T-cell (primary cell): Measurements from ENCODE around the gene CALD1. TPM values are rescaled to one million over a fixed set of nuclear protein-coding genes. Genes with fewer than 3 reads are reported as not detected.

ENCODE experiments used
- ATAC-seq, 4 experiments: fragments of 200-7000 bp in 3 of 4; fragments of 150-1000 bp in 1 of 4; cut with Tn5 transposase; replicated peaks in 1 of 4; 1 replicate in 3 of 4; 2 replicates in 1 of 4; pipeline ENCODE4 v1.10.0; 2021; ENCODE audit warnings: moderate library complexity in 3 of 4, mild to moderate bottlenecking in 2 of 4, moderate number of reproducible peaks in 1 of 4
- CTCF ChIA-PET, 2 donors: fragments of 300-600 bp; sonication (Branson Sonifier 250); formaldehyde crosslinking; loops; one replicate each; lab custom pipeline; 2022; ENCODE audit warnings: antibody characterized with exemption in 2 of 2; lab: Charles Lee
- POLR2A ChIA-PET, 2 donors: fragments of 300-600 bp; sonication (Branson Sonifier 250); formaldehyde crosslinking; loops; one replicate each; lab custom pipeline; 2022; ENCODE audit warnings: antibody characterized with exemption in 2 of 2; lab: Charles Lee
- DNase-seq, 35 experiments: peaks; one replicate each; pipeline versions ENCODE4 v3.0.0 to v3.0.0-alpha.2; 2013 to 2023
- H3K27ac ChIP-seq: one replicate; pipeline ENCODE4 v1.5.1; 2013; ENCODE audit warnings: low read length
- H3K27me3 ChIP-seq, 2 experiments: replicated peaks in 1 of 2; 1 replicate in 1 of 2; 2 replicates in 1 of 2; pipeline versions ENCODE4 v1.6.1 to v1.7.0; 2013; ENCODE audit warnings: low read length in 1 of 2, mixed read lengths in 1 of 2; ENCODE audit not compliant: control insufficient read depth in 2 of 2, insufficient read depth in 2 of 2; ENCODE audit errors: extremely low read depth in 1 of 2
- H3K36me3 ChIP-seq, 2 donors: 1 replicate in 1 of 2; 2 replicates in 1 of 2; pipeline versions ENCODE4 v1.6.1 to v1.7.0; 2013; ENCODE audit warnings: low read length in 1 of 2; ENCODE audit not compliant: control insufficient read depth in 2 of 2, insufficient read depth in 1 of 2; ENCODE audit errors: extremely low read depth in 1 of 2
- H3K4me1 ChIP-seq, 2 experiments: 1 replicate in 1 of 2; 2 replicates in 1 of 2; pipeline versions ENCODE4 v1.6.1 to v1.7.0; 2013; ENCODE audit warnings: low read length in 2 of 2, mixed read lengths in 1 of 2; ENCODE audit not compliant: insufficient read depth in 2 of 2, control insufficient read depth in 1 of 2; ENCODE audit errors: extremely low read depth in 1 of 2
- H3K4me3 ChIP-seq, 2 donors: 1 replicate in 1 of 2; 2 replicates in 1 of 2; pipeline versions ENCODE4 v1.5.1 to v1.7.0; 2013; ENCODE audit warnings: mild to moderate bottlenecking in 2 of 2, low read length in 1 of 2, moderate library complexity in 1 of 2; ENCODE audit not compliant: control insufficient read depth in 1 of 2; ENCODE audit errors: extremely low read depth in 1 of 2
- H3K9me3 ChIP-seq: 2 replicates; pipeline ENCODE4 v1.7.0; 2013
- H3K27ac Mint-ChIP-seq, 2 donors: one replicate each; pipeline ENCODE4 v1.8.0; 2020 to 2021; ENCODE audit warnings: mild to moderate bottlenecking in 2 of 2, mixed read lengths in 2 of 2
- H3K27me3 Mint-ChIP-seq, 2 donors: one replicate each; pipeline ENCODE4 v1.8.0; 2021 to 2022; ENCODE audit warnings: mixed read lengths in 2 of 2
- H3K36me3 Mint-ChIP-seq: one replicate; pipeline ENCODE4 v1.8.0; 2021; ENCODE audit warnings: mixed read lengths
- H3K4me1 Mint-ChIP-seq, 3 donors: one replicate each; pipeline ENCODE4 v1.8.0; 2020 to 2022; ENCODE audit warnings: mixed read lengths in 3 of 3, mild to moderate bottlenecking in 1 of 3
- H3K4me3 Mint-ChIP-seq, 3 donors: one replicate each; pipeline ENCODE4 v1.8.0; 2020 to 2022; ENCODE audit warnings: mild to moderate bottlenecking in 3 of 3, mixed read lengths in 3 of 3, moderate library complexity in 3 of 3
- H3K9me3 Mint-ChIP-seq, 3 donors: one replicate each; pipeline ENCODE4 v1.8.0; 2020 to 2022; ENCODE audit warnings: mixed read lengths in 3 of 3
- WGBS: methylation state at CpG from one replicate; pipeline ENCODE4 v1.1.5; 2013; ENCODE audit warnings: missing lambda C conversion rate; ENCODE audit not compliant: insufficient coverage; 5-methylcytosine and 5-hydroxymethylcytosine counted together
- total RNA-seq, 35 experiments: library from RNA in 6 of 35; stranded (reverse) in 6 of 35; fragments of 120-200 nt in 1 of 35; gene quantifications; one replicate each; pipeline versions ENCODE4 v1.2.1 to v1.2.4 and lab custom pipeline; 2013 to 2026

The CALD1 gene
- total RNA-seq, 5 donors from 2014 or later (not counting 1 experiment from before 2014, with no cell fraction given), result 0.95 to 2.4 (median 1.4) TPM; not detected in 1

GRCh38 chr7:134927076-134927475 is 147.6 kb downstream of the CALD1 start:
- ATAC-seq (no peak), DNase-seq (no peak)
- H3K9me3 Mint-ChIP-seq, result no peaks in the 10 kb centered on the region
- H3K27ac ChIP-seq, result no peak overlapping the region
- no peak overlapping the region for H3K27ac Mint-ChIP-seq
- H3K9me3 ChIP-seq, result no peaks in the 10 kb centered on the region
- no peaks in the 10 kb centered on the region for H3K4me1 Mint-ChIP-seq
- ChIA-PET CTCF (interaction anchor here (0.7 to 1.0 kb wide), 2 partner anchors 38 to 281 kb away, joined by 3 to 4 read pairs; no protein-coding TSS in a partner anchor), POLR2A (interaction anchor here (0.7 kb wide), 2 partner anchors 13 to 389 kb away, joined by 4 to 7 read pairs; no protein-coding TSS in a partner anchor)
- no peaks in the 10 kb centered on the region for H3K4me1 ChIP-seq
- no CpG with 5 or more reads among the region's 2 CpGs for WGBS
- H3K36me3 Mint-ChIP-seq, result no peaks in the 10 kb centered on the region
- H3K4me3 ChIP-seq, result no peak overlapping the region
- no peaks in the 10 kb centered on the region for H3K27me3 ChIP-seq
- H3K27me3 Mint-ChIP-seq, result no peaks in the 10 kb centered on the region
- H3K4me3 Mint-ChIP-seq, result no peak overlapping the region
- no peaks in the 10 kb centered on the region for H3K36me3 ChIP-seq

GRCh38 chr7:134927723-134928122 is 148.3 kb downstream of the CALD1 start:
- no peak overlapping the region for H3K4me3 Mint-ChIP-seq
- ChIA-PET POLR2A (interaction anchor here (0.7 kb wide), 2 partner anchors 13 to 390 kb away, joined by 4 to 7 read pairs; no protein-coding TSS in a partner anchor), CTCF (interaction anchor here in 1 of 2 donors (0.6 kb wide), 1 partner anchor 171 kb away, joined by 4 read pairs; no protein-coding TSS in a partner anchor)
- no peaks in the 10 kb centered on the region for H3K9me3 Mint-ChIP-seq
- Histone ChIP-seq H3K36me3 (no peaks in the 10 kb centered on the region), H3K4me1 (no peaks in the 10 kb centered on the region), H3K27me3 (no peaks in the 10 kb centered on the region), H3K9me3 (no peaks in the 10 kb centered on the region), H3K27ac (no peak overlapping the region), H3K4me3 (no peak overlapping the region)
- no peak overlapping the region for H3K27ac Mint-ChIP-seq
- WGBS, result no CpG with 5 or more reads among the region's 3 CpGs
- H3K27me3 Mint-ChIP-seq, result no peaks in the 10 kb centered on the region
- ATAC-seq (no peak), DNase-seq (no peak)
- no peaks in the 10 kb centered on the region for H3K36me3 Mint-ChIP-seq
- peaks cover under 1% of the 10 kb centered on the region in 3 donors for H3K4me1 Mint-ChIP-seq

DNA sequence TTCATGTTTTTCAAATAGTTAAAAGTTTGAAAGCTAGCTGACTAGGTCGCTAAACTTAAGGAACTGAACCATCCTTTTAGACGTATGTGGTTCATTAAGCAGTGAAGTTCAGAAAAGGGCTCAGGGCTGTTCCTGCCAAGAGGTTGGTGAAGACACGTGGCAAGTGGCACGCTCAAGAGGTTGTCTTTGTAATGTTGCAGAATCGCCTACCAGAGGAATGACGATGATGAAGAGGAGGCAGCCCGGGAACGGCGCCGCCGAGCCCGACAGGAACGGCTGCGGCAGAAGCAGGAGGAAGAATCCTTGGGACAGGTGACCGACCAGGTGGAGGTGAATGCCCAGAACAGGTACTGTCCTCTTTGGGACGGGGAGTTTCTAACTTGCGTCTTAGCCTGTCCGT is 149.1 kb downstream of the CALD1 start:
- Mint-ChIP-seq H3K27ac (no peak overlapping the region), H3K9me3 (no peaks in the 10 kb centered on the region), H3K4me1 (peaks cover 7 to 9% (median 8%) of the 10 kb centered on the region in 3 donors), H3K27me3 (no peaks in the 10 kb centered on the region), H3K36me3 (no peaks in the 10 kb centered on the region), H3K4me3 (no peak overlapping the region)
- ChIA-PET CTCF (interaction anchor here in 1 of 2 donors (0.7 kb wide), 1 partner anchor 9 kb away, joined by 9 read pairs; no protein-coding TSS in a partner anchor), POLR2A (no interaction called here)
- ATAC-seq (no peak), DNase-seq (no peak)
- no peaks in the 10 kb centered on the region for H3K36me3 ChIP-seq
- no peak overlapping the region for H3K4me3 ChIP-seq
- H3K4me1 ChIP-seq, result no peaks in the 10 kb centered on the region
- no peak overlapping the region for H3K27ac ChIP-seq
- WGBS, result 94% methylated on average over 18 of the region's 18 CpGs
- H3K9me3 ChIP-seq, result no peaks in the 10 kb centered on the region
- H3K27me3 ChIP-seq, result no peaks in the 10 kb centered on the region

GRCh38 chr7:134931487-134931886 is 152.1 kb downstream of the CALD1 start:
- no peaks in the 10 kb centered on the region for H3K4me1 ChIP-seq
- H3K4me3 ChIP-seq, result no peak overlapping the region
- no peaks in the 10 kb centered on the region for H3K36me3 ChIP-seq
- peaks cover 7 to 14% (median 11%) of the 10 kb centered on the region in 3 donors for H3K4me1 Mint-ChIP-seq
- H3K9me3 ChIP-seq, result no peaks in the 10 kb centered on the region
- H3K4me3 Mint-ChIP-seq, result no peak overlapping the region
- H3K27ac ChIP-seq, result no peak overlapping the region
- ChIA-PET POLR2A (no interaction called here), CTCF (no interaction called here)
- ATAC-seq (no peak), DNase-seq (no peak)
- no peaks in the 10 kb centered on the region for H3K27me3 Mint-ChIP-seq
- H3K27me3 ChIP-seq, result no peaks in the 10 kb centered on the region
- H3K36me3 Mint-ChIP-seq, result no peaks in the 10 kb centered on the region
- 83% methylated on average over 1 of the region's 1 CpG for WGBS
- H3K27ac Mint-ChIP-seq, result no peak overlapping the region
- H3K9me3 Mint-ChIP-seq, result no peaks in the 10 kb centered on the region

GRCh38 chr7:134932707-134933370 is 153.4 kb downstream of the CALD1 start:
- Histone ChIP-seq H3K9me3 (no peaks in the 10 kb centered on the region), H3K36me3 (no peaks in the 10 kb centered on the region), H3K27me3 (no peaks in the 10 kb centered on the region), H3K4me1 (no peaks in the 10 kb centered on the region), H3K4me3 (no peak overlapping the region), H3K27ac (no peak overlapping the region)
- Mint-ChIP-seq H3K9me3 (no peaks in the 10 kb centered on the region), H3K4me3 (peak overlapping the region; percentile 11 to 32 (median 32)), H3K36me3 (no peaks in the 10 kb centered on the region), H3K27ac (peak overlapping the region in 1 of 2 donors; percentile 18), H3K4me1 (peaks cover 7 to 14% (median 11%) of the 10 kb centered on the region in 3 donors), H3K27me3 (no peaks in the 10 kb centered on the region)
- CTCF ChIA-PET, result no interaction called here
- WGBS, result 63% methylated on average over 9 of the region's 17 CpGs
- ATAC-seq, result no peak
- no peak for DNase-seq
- POLR2A ChIA-PET, result no interaction called here

DNA sequence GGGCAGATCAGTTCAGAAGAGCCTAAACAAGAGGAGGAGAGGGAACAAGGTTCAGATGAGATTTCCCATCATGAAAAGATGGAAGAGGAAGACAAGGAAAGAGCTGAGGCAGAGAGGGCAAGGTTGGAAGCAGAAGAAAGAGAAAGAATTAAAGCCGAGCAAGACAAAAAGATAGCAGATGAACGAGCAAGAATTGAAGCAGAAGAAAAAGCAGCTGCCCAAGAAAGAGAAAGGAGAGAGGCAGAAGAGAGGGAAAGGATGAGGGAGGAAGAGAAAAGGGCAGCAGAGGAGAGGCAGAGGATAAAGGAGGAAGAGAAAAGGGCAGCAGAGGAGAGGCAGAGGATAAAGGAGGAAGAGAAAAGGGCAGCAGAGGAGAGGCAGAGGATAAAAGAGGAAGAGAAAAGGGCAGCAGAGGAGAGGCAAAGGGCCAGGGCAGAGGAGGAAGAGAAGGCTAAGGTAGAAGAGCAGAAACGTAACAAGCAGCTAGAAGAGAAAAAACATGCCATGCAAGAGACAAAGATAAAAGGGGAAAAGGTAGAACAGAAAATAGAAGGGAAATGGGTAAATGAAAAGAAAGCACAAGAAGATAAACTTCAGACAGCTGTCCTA is 154.1 kb downstream of the CALD1 start:
- Mint-ChIP-seq H3K4me3 (peak overlapping the region in 2 of 3 donors; percentile 32), H3K27ac (peak overlapping the region in 1 of 2 donors; percentile 18), H3K9me3 (no peaks in the 10 kb centered on the region), H3K36me3 (no peaks in the 10 kb centered on the region), H3K4me1 (peaks cover 7 to 14% (median 11%) of the 10 kb centered on the region in 3 donors), H3K27me3 (no peaks in the 10 kb centered on the region)
- ChIA-PET CTCF (no interaction called here), POLR2A (no interaction called here)
- Histone ChIP-seq H3K4me1 (no peaks in the 10 kb centered on the region), H3K9me3 (no peaks in the 10 kb centered on the region), H3K4me3 (no peak overlapping the region), H3K27ac (no peak overlapping the region), H3K27me3 (no peaks in the 10 kb centered on the region), H3K36me3 (no peaks in the 10 kb centered on the region)
- WGBS, result 65% methylated on average over 2 of the region's 3 CpGs
- ATAC-seq (no peak), DNase-seq (no peak)
